Spleen (tissue), 11 donors: ENCODE data around the gene HIVEP1. TPM values are rescaled to one million over a fixed set of nuclear protein-coding genes. Genes with fewer than 3 reads are reported as not detected.

Experiments
- DNase-seq: peaks from one replicate; pipeline ENCODE4 v3.0.0-alpha.2; 2020
- H3K27ac ChIP-seq, 8 donors: fragments of 200-600 bp; sonication (generic) in 7 of 8; 1 replicate in 4 of 8; 2 replicates in 4 of 8; pipeline versions ENCODE4 v1.5.0 to v1.8.0; 2016 to 2021; ENCODE audit warnings: inconsistent platforms in 4 of 8, mild to moderate bottlenecking in 4 of 8, moderate library complexity in 1 of 8
- H3K27me3 ChIP-seq, 7 donors: fragments of 200-600 bp; sonication (generic) in 6 of 7; replicated peaks in 1 of 7; 1 replicate in 4 of 7; 2 replicates in 3 of 7; pipeline versions ENCODE4 v1.5.0 to v1.8.0; 2016 to 2021; ENCODE audit warnings: inconsistent platforms in 3 of 7, mild to moderate bottlenecking in 1 of 7
- H3K36me3 ChIP-seq, 6 donors: fragments of 200-600 bp; sonication (generic) in 5 of 6; 1 replicate in 4 of 6; 2 replicates in 2 of 6; pipeline versions ENCODE4 v1.5.0 to v1.8.0; 2016 to 2021; ENCODE audit warnings: inconsistent platforms in 2 of 6
- H3K4me1 ChIP-seq, 6 donors: fragments of 200-600 bp; sonication (generic) in 5 of 6; 1 replicate in 3 of 6; 2 replicates in 3 of 6; pipeline versions ENCODE4 v1.5.0 to v1.8.0; 2016 to 2021; ENCODE audit warnings: inconsistent platforms in 3 of 6
- H3K4me3 ChIP-seq, 8 donors: fragments of 200-600 bp; sonication (generic) in 7 of 8; 1 replicate in 4 of 8; 2 replicates in 4 of 8; pipeline versions ENCODE4 v1.5.0 to v1.8.0; 2016 to 2021; ENCODE audit warnings: inconsistent platforms in 4 of 8, mild to moderate bottlenecking in 4 of 8, moderate library complexity in 2 of 8
- H3K9me3 ChIP-seq, 8 donors: fragments of 200-600 bp; sonication (generic) in 7 of 8; 1 replicate in 4 of 8; 2 replicates in 4 of 8; pipeline versions ENCODE4 v1.5.0 to v1.8.0; 2016 to 2021; ENCODE audit warnings: inconsistent platforms in 4 of 8
- POLR2A ChIP-seq, 3 donors: fragments of 450-650 bp; IDR thresholded peaks; one replicate each; pipeline ENCODE4 v1.5.1; 2017; ENCODE audit warnings: antibody characterized with exemption in 3 of 3, mild to moderate bottlenecking in 1 of 3
- POLR2AphosphoS5 ChIP-seq, 3 donors: sonication (generic); formaldehyde crosslinking; IDR thresholded peaks; one replicate each; pipeline ENCODE4 v1.5.1; 2017; ENCODE audit warnings: antibody characterized with exemption in 3 of 3
- WGBS, 5 donors: extraction: QIAGEN DNeasy Blood & Tissue Kit in 3 of 5; methylation state at CpG; one replicate each; pipeline versions ENCODE4 v1.1.5 to v1.1.7; 2013 to 2018; 5-methylcytosine and 5-hydroxymethylcytosine counted together
- intact Hi-C: fragments of 100-400 bp; cut with DNase I; formaldehyde crosslinking; loops from one replicate; pipeline ENCODE4 v1.15.0; 2023; ENCODE audit warnings: low total_unique reads
- polyA plus RNA-seq, 3 donors: library from polyadenylated mRNA; stranded (reverse); fragments of 200-250 nt; gene quantifications; one replicate each; pipeline ENCODE4 v1.2.1, GENCODE V29; 2013
- total RNA-seq, 7 donors: library from RNA; depleted of rRNA in 3 of 7; stranded (reverse); fragments of >200 nt in 3 of 7; fragmentation: NEBNext Ultra II Directional in 4 of 7; extraction: Animal tissue kit (Norgen Biotek cat#: 25700) in 4 of 7; gene quantifications; one replicate each; pipeline versions ENCODE4 v1.1.0 to v1.2.1, GENCODE V29; 2016 to 2021
- TF ChIP-seq, protein P1 (sequence below), 11 experiments: fragments of 200-600 bp in 7 of 11; fragments of 450-650 bp in 4 of 11; sonication (generic) in 4 of 11; IDR thresholded peaks in 8 of 11; conservative IDR thresholded peaks in 3 of 11; 1 replicate in 7 of 11; 2 replicates in 4 of 11; pipeline versions ENCODE4 v1.4.0 to v1.8.0; 2016 to 2021; ENCODE audit warnings: antibody characterized with exemption in 11 of 11, inconsistent platforms in 4 of 11, mild to moderate bottlenecking in 1 of 11
- donor health status: healthy with polysubstance abuse.
- donor health status: DM: no; HTN: no; CAD: no; lungs with moderate emphysema.
- donor health status: DM: no; HTN: no; CAD: no.
- donor health status: Bipolar disorder and iron deficiency.
- donor health status: healthy.
- donor health status: DM: no; HTN: no; CAD: no.
- donor health status: DM: yes; HTN: yes; CAD: no.

HIVEP1 gene
- total and polyA plus RNA-seq, 10 donors = 2.8 to 64.1 (median 39.7) TPM

- 75 to 89% (median 83%) methylated on average over 2 of the region's 2 CpGs for WGBS, 5 donors
- peaks cover 11 to 45% (median 32%) of the 10 kb centered on the region in 6 donors for H3K4me1 ChIP-seq
- H3K27ac ChIP-seq = peak overlapping the region in 3 of 8 donors; percentile 7 to 60 (median 60)
- H3K36me3 ChIP-seq = peaks cover 0 to 27% (median 14%) of the 10 kb centered on the region in 6 donors
- peaks cover 0 to 25% (median 16%) of the 10 kb centered on the region in 8 donors for H3K9me3 ChIP-seq
- TF ChIP-seq POLR2A (IDR thresholded peaks at IDR 0.05) = no peak
- TF ChIP-seq, protein P1, sequence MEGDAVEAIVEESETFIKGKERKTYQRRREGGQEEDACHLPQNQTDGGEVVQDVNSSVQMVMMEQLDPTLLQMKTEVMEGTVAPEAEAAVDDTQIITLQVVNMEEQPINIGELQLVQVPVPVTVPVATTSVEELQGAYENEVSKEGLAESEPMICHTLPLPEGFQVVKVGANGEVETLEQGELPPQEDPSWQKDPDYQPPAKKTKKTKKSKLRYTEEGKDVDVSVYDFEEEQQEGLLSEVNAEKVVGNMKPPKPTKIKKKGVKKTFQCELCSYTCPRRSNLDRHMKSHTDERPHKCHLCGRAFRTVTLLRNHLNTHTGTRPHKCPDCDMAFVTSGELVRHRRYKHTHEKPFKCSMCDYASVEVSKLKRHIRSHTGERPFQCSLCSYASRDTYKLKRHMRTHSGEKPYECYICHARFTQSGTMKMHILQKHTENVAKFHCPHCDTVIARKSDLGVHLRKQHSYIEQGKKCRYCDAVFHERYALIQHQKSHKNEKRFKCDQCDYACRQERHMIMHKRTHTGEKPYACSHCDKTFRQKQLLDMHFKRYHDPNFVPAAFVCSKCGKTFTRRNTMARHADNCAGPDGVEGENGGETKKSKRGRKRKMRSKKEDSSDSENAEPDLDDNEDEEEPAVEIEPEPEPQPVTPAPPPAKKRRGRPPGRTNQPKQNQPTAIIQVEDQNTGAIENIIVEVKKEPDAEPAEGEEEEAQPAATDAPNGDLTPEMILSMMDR (IDR thresholded peaks at IDR 0.05 in 8 of 11, conservative IDR thresholded peaks at IDR 0.05 in 3 of 11) = no peak
- TF ChIP-seq POLR2AphosphoS5 (IDR thresholded peaks at IDR 0.05) = no peak
- H3K4me3 ChIP-seq = no peak overlapping the region
- no peaks in the 10 kb centered on the region for H3K27me3 ChIP-seq
- intact Hi-C loops = no loop called here
- no peak for DNase-seq
These were observed 104.2 kb downstream of the HIVEP1 start for GRCh38 chr6:12116264-12116800.

GRCh38 chr6:12116978-12117377, 104.9 kb downstream of the HIVEP1 start:
- Histone ChIP-seq H3K36me3 (peaks cover 0 to 31% (median 20%) of the 10 kb centered on the region in 6 donors), H3K9me3 (peaks cover 0 to 25% (median 16%) of the 10 kb centered on the region in 8 donors), H3K27ac (no peak overlapping the region), H3K4me3 (no peak overlapping the region), H3K4me1 (peaks cover 11 to 45% (median 32%) of the 10 kb centered on the region in 6 donors), H3K27me3 (no peaks in the 10 kb centered on the region)
- intact Hi-C loops = no loop called here
- no peak for DNase-seq
- 92 to 97% (median 94%) methylated on average over 3 of the region's 3 CpGs for WGBS, 5 donors
- TF ChIP-seq, protein P1 (IDR thresholded peaks at IDR 0.05 in 8 of 11, conservative IDR thresholded peaks at IDR 0.05 in 3 of 11) = no peak
- TF ChIP-seq POLR2A (IDR thresholded peaks at IDR 0.05) = no peak

GRCh38 chr6:12118607-12119006, 106.5 kb downstream of the HIVEP1 start:
- Histone ChIP-seq H3K27me3 (no peaks in the 10 kb centered on the region), H3K36me3 (peaks cover 0 to 41% (median 21%) of the 10 kb centered on the region in 6 donors), H3K27ac (peak overlapping the region in 3 of 8 donors; percentile 9 to 32 (median 15)), H3K9me3 (peaks cover 0 to 25% (median 16%) of the 10 kb centered on the region in 8 donors), H3K4me1 (peaks cover 5 to 31% (median 22%) of the 10 kb centered on the region in 6 donors), H3K4me3 (no peak overlapping the region)
- DNase-seq = no peak
- TF ChIP-seq POLR2A (IDR thresholded peaks at IDR 0.05) (no peak), POLR2AphosphoS5 (IDR thresholded peaks at IDR 0.05) (no peak)
- TF ChIP-seq, protein P1 (IDR thresholded peaks at IDR 0.05 in 8 of 11, conservative IDR thresholded peaks at IDR 0.05 in 3 of 11) = no peak
- intact Hi-C loops = no loop called here

GRCh38 chr6:12119085-12119588, 107.0 kb downstream of the HIVEP1 start:
- 19 to 46% (median 37%) methylated on average over 2 of the region's 2 CpGs for WGBS, 5 donors
- Histone ChIP-seq H3K9me3 (peaks cover 0 to 25% (median 16%) of the 10 kb centered on the region in 8 donors), H3K36me3 (peaks cover 0 to 41% (median 21%) of the 10 kb centered on the region in 6 donors), H3K27me3 (no peaks in the 10 kb centered on the region), H3K27ac (peak overlapping the region in 4 of 8 donors; percentile 9 to 32 (median 14)), H3K4me3 (no peak overlapping the region), H3K4me1 (peaks cover 3 to 26% (median 17%) of the 10 kb centered on the region in 6 donors)
- intact Hi-C loops = no loop called here
- TF ChIP-seq POLR2AphosphoS5 (IDR thresholded peaks at IDR 0.05) (no peak), POLR2A (IDR thresholded peaks at IDR 0.05) (no peak)
- TF ChIP-seq, protein P1 (IDR thresholded peaks at IDR 0.05 in 8 of 11, conservative IDR thresholded peaks at IDR 0.05 in 3 of 11) = no peak
- no peak for DNase-seq
